Smooth muscle cell (in vitro differentiated cells): ENCODE measurements around the gene SLIT3. TPM values are rescaled to one million over a fixed set of nuclear protein-coding genes. Genes with fewer than 3 reads are reported as not detected.

ENCODE experiments used
- DNase-seq: peaks from one replicate; lab custom pipeline; 2025; ENCODE audit not compliant: unreplicated experiment; lab: John Stamatoyannopoulos, UW
- H2AFZ ChIP-seq: fragments of 200-600 bp; sonication (generic); 2 replicates; pipeline ENCODE4 v1.6.0; 2016; ENCODE audit warnings: antibody characterized with exemption, low read depth, mild to moderate bottlenecking
- H3F3A ChIP-seq: fragments of 200-600 bp; sonication (generic); 2 replicates; pipeline ENCODE4 v1.6.0; 2017; ENCODE audit warnings: antibody characterized with exemption, low read depth
- H3K27ac ChIP-seq: fragments of 200-600 bp; sonication (generic); 2 replicates; pipeline ENCODE4 v1.5.1; 2016; ENCODE audit warnings: low read depth, mild to moderate bottlenecking
- H3K27me3 ChIP-seq: fragments of 200-600 bp; sonication (generic); 2 replicates; pipeline ENCODE4 v1.6.1; 2016; ENCODE audit warnings: low read depth, mild to moderate bottlenecking
- H3K36me3 ChIP-seq: fragments of 200-600 bp; sonication (generic); 2 replicates; pipeline ENCODE4 v1.5.1; 2016; ENCODE audit warnings: low read depth
- H3K4me1 ChIP-seq: fragments of 200-600 bp; sonication (generic); 2 replicates; pipeline ENCODE4 v1.5.1; 2016; ENCODE audit warnings: low read depth
- H3K4me2 ChIP-seq: fragments of 200-600 bp; sonication (generic); 2 replicates; pipeline ENCODE4 v1.6.0; 2016; ENCODE audit warnings: mild to moderate bottlenecking
- H3K4me3 ChIP-seq: fragments of 200-600 bp; sonication (generic); 2 replicates; pipeline ENCODE4 v1.5.1; 2016; ENCODE audit warnings: mild to moderate bottlenecking
- H3K79me2 ChIP-seq: fragments of 200-600 bp; sonication (generic); 2 replicates; pipeline ENCODE4 v1.6.0; 2016; ENCODE audit warnings: low read depth, mild to moderate bottlenecking
- H3K9ac ChIP-seq: fragments of 200-600 bp; sonication (generic); 2 replicates; pipeline ENCODE4 v1.6.0; 2016; ENCODE audit warnings: low read depth
- H3K9me3 ChIP-seq: fragments of 200-600 bp; sonication (generic); replicated peaks from 2 replicates; pipeline ENCODE4 v1.5.1; 2016; ENCODE audit warnings: low read depth
- H4K20me1 ChIP-seq: fragments of 200-600 bp; sonication (generic); 2 replicates; pipeline ENCODE4 v1.6.0; 2016; ENCODE audit warnings: low read depth
- WGBS: methylation state at CpG from one replicate; pipeline ENCODE4 v1.1.7; 2016; ENCODE audit warnings: low lambda C conversion rate; 5-methylcytosine and 5-hydroxymethylcytosine counted together
- polyA plus RNA-seq: library from polyadenylated mRNA; unstranded; fragments of >200 nt; fragmentation: Nextera tagmentation; extraction: Ambion mirVana; gene quantifications from 2 replicates; pipeline ENCODE4 v1.2.1, GENCODE V29; 2016
- total RNA-seq: library from RNA; depleted of rRNA; stranded (reverse); fragments of >200 nt; gene quantifications from 2 replicates; pipeline ENCODE4 v1.2.3, GENCODE V29; 2014
- TF ChIP-seq, protein P1 (sequence below): fragments of 200-600 bp; sonication (generic); IDR thresholded peaks from 2 replicates; pipeline ENCODE4 v1.5.1; 2017; ENCODE audit warnings: borderline replicate concordance, mild to moderate bottlenecking, antibody characterized with exemption; ENCODE audit not compliant: insufficient read depth, poor library complexity, severe bottlenecking

SLIT3 gene
- total and polyA plus RNA-seq, 2 experiments from 2014 or later, result 25.4 to 29.5 TPM

DNA sequence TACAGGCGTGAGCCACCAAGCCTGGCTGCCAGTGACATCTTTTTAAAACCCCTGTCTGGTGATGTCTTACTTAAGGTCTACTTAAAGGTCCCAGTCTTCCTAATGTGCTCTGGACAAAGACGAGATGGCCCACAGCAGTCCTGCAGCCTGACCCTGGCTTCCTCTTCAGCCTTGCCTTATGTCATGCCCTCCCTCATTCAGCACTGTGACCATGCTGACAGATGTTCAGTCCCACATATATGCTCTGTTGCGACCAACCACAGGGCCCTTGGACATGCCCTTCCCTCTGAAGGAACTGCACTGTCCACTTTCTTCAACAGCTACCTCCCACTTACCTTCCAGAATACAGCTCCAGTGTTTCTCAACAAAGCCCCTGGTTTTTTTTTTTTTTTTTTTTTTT, 548.9 kb downstream of the SLIT3 start:
- TF ChIP-seq, protein P1, sequence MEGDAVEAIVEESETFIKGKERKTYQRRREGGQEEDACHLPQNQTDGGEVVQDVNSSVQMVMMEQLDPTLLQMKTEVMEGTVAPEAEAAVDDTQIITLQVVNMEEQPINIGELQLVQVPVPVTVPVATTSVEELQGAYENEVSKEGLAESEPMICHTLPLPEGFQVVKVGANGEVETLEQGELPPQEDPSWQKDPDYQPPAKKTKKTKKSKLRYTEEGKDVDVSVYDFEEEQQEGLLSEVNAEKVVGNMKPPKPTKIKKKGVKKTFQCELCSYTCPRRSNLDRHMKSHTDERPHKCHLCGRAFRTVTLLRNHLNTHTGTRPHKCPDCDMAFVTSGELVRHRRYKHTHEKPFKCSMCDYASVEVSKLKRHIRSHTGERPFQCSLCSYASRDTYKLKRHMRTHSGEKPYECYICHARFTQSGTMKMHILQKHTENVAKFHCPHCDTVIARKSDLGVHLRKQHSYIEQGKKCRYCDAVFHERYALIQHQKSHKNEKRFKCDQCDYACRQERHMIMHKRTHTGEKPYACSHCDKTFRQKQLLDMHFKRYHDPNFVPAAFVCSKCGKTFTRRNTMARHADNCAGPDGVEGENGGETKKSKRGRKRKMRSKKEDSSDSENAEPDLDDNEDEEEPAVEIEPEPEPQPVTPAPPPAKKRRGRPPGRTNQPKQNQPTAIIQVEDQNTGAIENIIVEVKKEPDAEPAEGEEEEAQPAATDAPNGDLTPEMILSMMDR, result no peak

DNA sequence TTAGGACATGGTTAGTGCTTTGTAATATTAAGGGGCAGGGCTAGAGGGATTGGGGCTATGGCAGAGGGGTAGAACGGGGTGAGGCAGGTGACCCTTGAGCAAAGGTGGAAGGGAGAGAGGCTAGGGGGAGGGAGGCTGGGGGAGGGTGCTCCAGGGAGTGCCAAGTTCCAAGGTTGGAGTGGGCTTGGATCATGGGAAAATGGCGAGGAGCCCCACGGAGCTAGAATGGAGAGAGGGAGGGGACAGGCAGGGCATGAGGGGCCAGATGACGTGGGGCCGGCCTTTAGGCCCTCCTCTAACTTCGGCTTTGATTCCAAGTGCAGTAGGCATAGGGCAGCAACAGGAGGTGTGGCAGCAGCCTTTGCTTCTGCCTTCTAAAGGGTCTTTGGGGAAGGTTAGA, 550.0 kb downstream of the SLIT3 start:
- Histone ChIP-seq H3K4me2 (no peak overlapping the region), H3F3A (no peaks in the 10 kb centered on the region), H3K4me3 (no peak overlapping the region), H2AFZ (no peak overlapping the region), H3K79me2 (no peaks in the 10 kb centered on the region), H3K9ac (no peak overlapping the region), H3K36me3 (no peaks in the 10 kb centered on the region), H3K4me1 (no peaks in the 10 kb centered on the region), H3K9me3 (no peaks in the 10 kb centered on the region), H4K20me1 (no peaks in the 10 kb centered on the region), H3K27me3 (no peaks in the 10 kb centered on the region), H3K27ac (no peak overlapping the region)
- DNase-seq, result no peak
- TF ChIP-seq, protein P1, result no peak
- WGBS, result 82% methylated on average over 3 of the region's 6 CpGs

More for the DNA sequence above, 548.9 kb downstream of the SLIT3 start:
- H3K4me1 ChIP-seq, result no peaks in the 10 kb centered on the region
- peaks cover 2% of the 10 kb centered on the region for H3F3A ChIP-seq
- no peak overlapping the region for H3K4me2 ChIP-seq
- H3K79me2 ChIP-seq, result no peaks in the 10 kb centered on the region
- H3K36me3 ChIP-seq, result no peaks in the 10 kb centered on the region
- H3K9ac ChIP-seq, result no peak overlapping the region
- H4K20me1 ChIP-seq, result no peaks in the 10 kb centered on the region
- H3K27ac ChIP-seq, result no peak overlapping the region
- H3K4me3 ChIP-seq, result no peak overlapping the region
- no peak overlapping the region for H2AFZ ChIP-seq
- no peaks in the 10 kb centered on the region for H3K9me3 ChIP-seq
- no peak for DNase-seq
- 98% methylated on average over 3 of the region's 3 CpGs for WGBS
- no peaks in the 10 kb centered on the region for H3K27me3 ChIP-seq

DNA sequence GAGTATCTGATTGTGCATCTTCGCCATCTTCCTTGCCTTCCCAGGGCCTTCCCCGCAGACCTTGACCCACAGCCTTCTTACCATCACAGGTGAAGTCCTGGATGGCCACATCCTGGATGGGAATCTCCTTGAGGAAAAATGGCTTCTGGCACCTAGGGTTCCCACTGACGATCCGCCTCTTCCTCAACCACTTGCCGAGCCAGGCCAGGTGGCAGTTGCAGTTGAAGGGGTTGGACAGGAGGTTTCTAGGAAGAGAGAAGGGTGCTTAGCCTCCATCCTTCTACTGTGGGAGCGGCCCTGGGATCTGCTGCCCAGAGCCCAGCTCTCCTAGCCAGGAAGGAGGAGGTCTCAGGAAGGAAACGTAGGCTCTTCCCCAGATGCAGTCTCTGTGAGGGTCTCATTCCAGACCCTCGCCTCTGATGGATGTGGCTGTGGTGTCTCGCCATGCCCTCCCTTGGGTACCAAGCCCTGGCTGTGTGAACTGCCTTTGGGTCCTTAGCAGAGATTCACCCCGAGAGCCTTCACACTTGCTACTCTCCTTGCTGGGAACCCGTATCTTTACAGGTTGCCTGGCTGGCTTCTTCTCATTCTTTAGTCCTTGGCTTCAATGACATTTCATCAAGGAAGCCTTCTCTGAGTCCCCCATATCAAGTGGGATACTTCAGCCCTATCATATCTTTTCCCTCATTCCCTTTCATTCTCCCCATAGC, 551.4 kb downstream of the SLIT3 start:
- H3K4me3 ChIP-seq, result no peak overlapping the region

More for the DNA sequence above, 551.4 kb downstream of the SLIT3 start:
- 96% methylated on average over 11 of the region's 11 CpGs for WGBS
- Histone ChIP-seq H3K27me3 (no peaks in the 10 kb centered on the region), H3F3A (no peaks in the 10 kb centered on the region), H3K27ac (no peak overlapping the region), H4K20me1 (no peaks in the 10 kb centered on the region), H3K79me2 (no peaks in the 10 kb centered on the region), H3K36me3 (peaks cover 4% of the 10 kb centered on the region), H3K9ac (no peak overlapping the region), H3K4me1 (no peaks in the 10 kb centered on the region), H3K4me2 (no peak overlapping the region), H2AFZ (no peak overlapping the region), H3K9me3 (peaks cover 5% of the 10 kb centered on the region)
- no peak for DNase-seq
- TF ChIP-seq, protein P1, result no peak
